Subcutaneous adipose tissue (tissue), 4 donors: Measurements from ENCODE around the gene FSTL4. TPM values are rescaled to one million over a fixed set of nuclear protein-coding genes. Genes with fewer than 3 reads are reported as not detected.

Source experiments
- total RNA-seq, 4 donors: library from RNA; depleted of rRNA; stranded (reverse); fragments of >200 nt; gene quantifications; one replicate each; pipeline ENCODE4 v1.1.0, GENCODE V29; 2016
- TF ChIP-seq, protein P1 (sequence below): fragments of 450-650 bp; IDR thresholded peaks from one replicate; pipeline ENCODE4 v1.5.1; 2016; ENCODE audit warnings: low read depth, mild to moderate bottlenecking, control low read depth, antibody characterized with exemption, moderate library complexity

FSTL4 gene
- total RNA-seq, 4 donors from 2014 or later = not detected

DNA sequence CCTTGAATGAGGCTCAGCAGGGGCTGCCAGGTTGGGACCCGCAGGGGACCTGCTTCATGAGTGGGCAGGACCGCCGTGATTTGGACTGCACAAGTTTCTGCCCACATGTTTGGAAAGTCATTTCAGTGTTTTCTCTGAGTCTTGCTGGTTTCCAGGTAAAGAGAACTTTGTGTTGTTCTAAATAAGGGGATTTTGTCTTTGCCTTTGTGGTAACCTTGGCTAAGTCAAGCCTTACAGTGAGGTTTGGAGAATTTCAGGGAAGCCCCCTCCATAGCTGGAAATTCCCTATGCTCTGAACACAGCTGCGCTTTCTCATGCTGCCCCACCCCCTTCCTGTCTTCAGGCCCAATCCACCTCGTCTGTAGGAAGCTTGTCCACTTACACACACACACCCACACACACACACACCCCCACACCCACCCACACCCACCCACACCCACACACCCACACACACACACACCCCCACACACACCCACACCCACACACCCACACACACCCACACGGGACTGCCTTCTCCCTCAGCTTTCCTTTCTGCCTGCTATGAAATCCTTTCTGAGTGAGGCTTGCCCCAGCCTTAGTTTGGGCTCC is 290.4 kb downstream of the FSTL4 start:
- TF ChIP-seq, protein P1, sequence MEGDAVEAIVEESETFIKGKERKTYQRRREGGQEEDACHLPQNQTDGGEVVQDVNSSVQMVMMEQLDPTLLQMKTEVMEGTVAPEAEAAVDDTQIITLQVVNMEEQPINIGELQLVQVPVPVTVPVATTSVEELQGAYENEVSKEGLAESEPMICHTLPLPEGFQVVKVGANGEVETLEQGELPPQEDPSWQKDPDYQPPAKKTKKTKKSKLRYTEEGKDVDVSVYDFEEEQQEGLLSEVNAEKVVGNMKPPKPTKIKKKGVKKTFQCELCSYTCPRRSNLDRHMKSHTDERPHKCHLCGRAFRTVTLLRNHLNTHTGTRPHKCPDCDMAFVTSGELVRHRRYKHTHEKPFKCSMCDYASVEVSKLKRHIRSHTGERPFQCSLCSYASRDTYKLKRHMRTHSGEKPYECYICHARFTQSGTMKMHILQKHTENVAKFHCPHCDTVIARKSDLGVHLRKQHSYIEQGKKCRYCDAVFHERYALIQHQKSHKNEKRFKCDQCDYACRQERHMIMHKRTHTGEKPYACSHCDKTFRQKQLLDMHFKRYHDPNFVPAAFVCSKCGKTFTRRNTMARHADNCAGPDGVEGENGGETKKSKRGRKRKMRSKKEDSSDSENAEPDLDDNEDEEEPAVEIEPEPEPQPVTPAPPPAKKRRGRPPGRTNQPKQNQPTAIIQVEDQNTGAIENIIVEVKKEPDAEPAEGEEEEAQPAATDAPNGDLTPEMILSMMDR = no peak

DNA sequence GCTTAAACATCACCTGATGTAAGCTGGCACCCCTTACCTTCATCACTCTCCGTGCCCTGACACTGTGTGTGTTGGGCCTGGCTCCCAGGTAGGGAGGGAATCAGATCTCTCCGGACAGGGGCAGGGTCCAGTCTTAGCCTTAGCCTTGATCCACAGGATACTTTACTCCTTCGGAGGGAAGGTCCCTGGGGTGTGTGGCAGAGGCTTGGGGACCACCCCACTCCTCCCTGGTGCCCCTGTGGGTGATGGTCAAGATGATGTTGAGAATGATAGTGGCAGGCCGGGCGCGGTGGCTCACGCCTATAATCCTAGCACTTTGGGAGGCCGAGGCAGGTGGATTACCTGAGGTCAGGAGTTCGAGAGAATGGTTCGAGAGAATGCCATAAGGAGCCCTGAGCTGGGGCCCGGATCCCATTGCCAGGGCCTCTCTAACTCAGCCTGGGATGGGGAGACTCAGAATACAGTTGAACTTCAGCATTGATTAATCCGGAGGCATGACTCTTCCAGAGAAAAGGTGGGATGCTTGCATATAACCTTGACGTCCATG is 291.0 kb downstream of the FSTL4 start:
- TF ChIP-seq, protein P1 = no peak

DNA sequence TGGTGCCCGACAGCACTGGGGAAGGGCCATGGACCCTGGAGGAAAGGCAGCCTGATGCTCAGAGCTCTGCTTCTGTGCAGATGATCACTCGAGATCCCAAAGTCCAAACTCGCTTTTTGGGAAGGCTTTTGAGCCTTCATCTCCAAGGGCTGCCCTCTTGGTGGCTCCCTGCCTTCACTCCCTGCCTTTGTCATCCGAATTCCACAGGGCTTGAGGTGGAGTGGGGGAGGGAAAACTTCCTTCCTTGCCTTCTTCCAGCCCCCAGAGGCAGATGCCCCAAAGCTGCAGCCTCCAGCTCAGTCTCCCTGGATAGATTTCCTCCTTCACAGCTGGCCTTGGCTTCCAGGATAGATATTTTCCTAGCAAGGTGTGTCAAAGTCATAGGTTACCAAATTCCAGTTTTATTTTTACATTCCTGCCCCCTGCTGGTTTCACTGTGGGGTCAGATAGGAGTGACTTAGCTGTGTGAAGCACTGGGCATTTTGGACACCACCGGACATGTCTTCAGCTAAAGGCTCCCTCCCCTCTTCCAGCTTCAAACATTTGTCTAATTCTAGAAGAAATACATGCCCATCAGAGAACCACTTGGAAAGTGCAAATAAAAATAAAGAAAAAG is 292.3 kb downstream of the FSTL4 start:
- TF ChIP-seq, protein P1 = no peak

DNA sequence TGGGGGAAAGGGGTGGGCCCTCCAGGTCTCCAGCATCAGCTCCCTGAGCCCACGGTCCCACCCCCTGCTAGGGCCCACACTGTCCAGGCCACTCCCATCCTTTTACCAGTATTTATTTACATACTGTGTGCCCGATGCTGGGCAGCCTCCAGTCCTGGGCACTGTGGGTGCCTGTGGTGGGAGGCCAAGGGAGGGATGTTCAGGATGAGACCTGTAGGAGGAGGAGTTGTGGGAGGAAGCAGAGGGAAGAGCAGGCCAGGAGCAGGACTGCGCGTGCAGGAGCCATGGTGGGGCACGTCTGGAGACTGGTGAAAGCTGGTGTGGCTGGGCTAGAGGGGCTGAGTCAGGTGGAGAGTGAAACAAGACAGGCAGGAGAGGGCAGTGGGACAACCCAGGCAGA is 293.1 kb downstream of the FSTL4 start:
- TF ChIP-seq, protein P1 = no peak

- TF ChIP-seq, protein P1 = no peak
Measured at GRCh38 chr5:133317558-133317957, 294.8 kb downstream of the FSTL4 start.

DNA sequence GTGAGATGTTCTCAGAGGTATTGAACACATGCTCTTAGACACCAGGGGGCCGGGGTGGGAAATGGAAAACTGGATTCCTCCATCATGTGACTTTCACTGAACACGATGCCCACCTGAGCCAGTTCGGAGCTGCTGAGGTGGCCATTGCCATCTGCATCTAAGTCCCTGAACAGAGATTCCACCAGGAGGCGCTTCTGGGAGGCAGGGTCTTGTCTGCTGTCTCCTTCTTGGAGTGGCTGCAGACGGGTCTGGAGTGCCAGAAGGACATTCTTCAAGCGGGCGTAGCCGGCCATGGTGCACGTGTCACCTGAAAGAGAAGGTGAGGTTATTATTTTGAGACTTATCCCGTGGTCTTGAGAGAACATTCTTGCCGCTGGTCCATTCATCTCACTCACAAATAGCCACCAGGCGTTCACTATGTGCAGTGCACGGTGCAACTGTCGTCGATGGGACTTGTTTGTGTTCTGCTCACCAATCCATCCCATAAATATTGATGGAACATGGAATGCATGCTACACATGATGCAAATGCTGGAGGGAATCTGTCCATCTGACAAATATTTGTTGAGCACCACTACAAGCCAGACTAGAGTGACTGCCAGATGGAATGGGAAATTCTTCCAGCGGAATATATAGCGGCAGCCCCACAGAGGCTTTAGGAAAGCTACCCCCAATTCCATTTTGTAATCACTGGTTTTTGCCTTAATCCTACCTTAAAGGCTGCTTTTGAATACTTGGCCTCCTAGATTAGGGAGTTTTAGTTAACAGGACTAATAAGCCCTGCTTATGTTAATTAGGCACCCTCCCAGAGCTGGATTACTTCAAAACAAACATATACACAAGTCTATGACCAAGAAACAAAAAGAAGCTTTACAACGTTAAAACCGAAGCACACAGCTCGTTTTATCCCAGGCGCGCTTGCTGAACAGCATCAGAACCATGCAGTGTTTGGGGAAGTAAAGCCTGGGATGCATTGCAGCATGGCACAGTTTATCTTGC is 295.7 kb downstream of the FSTL4 start:
- TF ChIP-seq, protein P1 = no peak

DNA sequence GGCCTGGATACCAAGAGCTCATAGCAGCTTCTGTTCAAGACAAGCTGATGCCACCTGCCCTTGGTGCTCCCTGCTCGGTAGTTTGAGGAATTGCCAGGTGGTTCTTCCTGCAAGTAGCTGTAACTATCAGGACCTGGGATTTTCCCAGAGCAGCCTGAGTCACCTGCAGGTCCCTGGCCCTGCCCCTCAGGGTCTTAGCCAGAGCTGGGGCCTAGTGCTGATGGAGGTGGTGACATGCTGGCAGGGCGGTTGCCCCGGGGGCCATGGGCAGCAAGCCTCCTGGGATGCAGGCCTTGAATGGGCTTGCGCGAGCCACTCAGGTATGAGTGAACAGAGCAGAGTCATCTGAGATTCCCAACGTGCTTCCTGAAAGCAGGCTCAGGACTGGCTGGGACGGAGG is 298.3 kb downstream of the FSTL4 start:
- TF ChIP-seq, protein P1 = no peak
